Osteocyte (in vitro differentiated cells): Measurements from ENCODE around the gene CALCOCO2. TPM values are rescaled to one million over a fixed set of nuclear protein-coding genes. Genes with fewer than 3 reads are reported as not detected.
"Not testable (repeated sequence)": the region's sequence is repeated elsewhere in the genome, so short reads cannot be mapped to it uniquely, and the experiment has no call there.

Experiments used
- DNase-seq: peaks from one replicate; pipeline ENCODE4 v3.0.0; 2021; ENCODE audit warnings: mixed read lengths; ENCODE audit not compliant: unreplicated experiment; ENCODE audit errors: extremely low spot score
- H3K27ac Mint-ChIP-seq: one replicate; pipeline ENCODE4 v1.8.0; 2021; ENCODE audit warnings: mild to moderate bottlenecking, mixed read lengths; ENCODE audit not compliant: unreplicated experiment
- H3K27me3 Mint-ChIP-seq: one replicate; pipeline ENCODE4 v1.8.0; 2021; ENCODE audit warnings: mixed read lengths; ENCODE audit not compliant: unreplicated experiment
- H3K36me3 Mint-ChIP-seq: one replicate; pipeline ENCODE4 v1.8.0; 2021; ENCODE audit warnings: mixed read lengths; ENCODE audit not compliant: unreplicated experiment
- H3K4me1 Mint-ChIP-seq: one replicate; pipeline ENCODE4 v1.8.0; 2021; ENCODE audit warnings: mixed read lengths; ENCODE audit not compliant: unreplicated experiment
- H3K4me3 Mint-ChIP-seq: one replicate; pipeline ENCODE4 v1.8.0; 2021; ENCODE audit warnings: mild to moderate bottlenecking, moderate library complexity, mixed read lengths; ENCODE audit not compliant: unreplicated experiment
- H3K9me3 Mint-ChIP-seq: one replicate; pipeline ENCODE4 v1.8.0; 2021; ENCODE audit warnings: mixed read lengths; ENCODE audit not compliant: unreplicated experiment
- total RNA-seq: library from RNA; stranded (reverse); gene quantifications from 2 replicates; pipeline ENCODE4 v1.2.1, GENCODE V29; 2021
- TF ChIP-seq, protein P1 (sequence below): fragments of 200-600 bp; sonication (generic); IDR thresholded peaks from 2 replicates; pipeline ENCODE4 v1.5.0; 2021; ENCODE audit warnings: antibody characterized with exemption, mild to moderate bottlenecking, moderate library complexity

Gene CALCOCO2
- total RNA-seq, 1 donor from 2014 or later, result 94.4 TPM

DNA sequence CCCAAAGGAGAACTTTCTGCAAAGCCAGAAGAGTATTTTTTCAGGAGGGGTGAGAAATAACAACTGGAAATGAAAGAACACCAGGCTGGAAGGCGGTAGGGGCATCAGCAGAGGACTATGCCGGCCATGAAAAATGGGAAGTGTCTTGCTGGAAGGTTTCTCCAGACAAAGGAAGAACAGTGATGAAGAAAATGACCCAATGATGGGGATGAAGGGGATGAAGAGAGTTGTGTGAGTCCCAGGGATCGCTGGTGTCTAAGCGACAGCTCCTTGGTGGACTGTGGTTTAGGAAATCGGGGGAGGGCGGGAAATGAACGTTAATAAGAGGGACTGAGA lies 14.4 kb upstream of the CALCOCO2 start:
- TF ChIP-seq, protein P1, sequence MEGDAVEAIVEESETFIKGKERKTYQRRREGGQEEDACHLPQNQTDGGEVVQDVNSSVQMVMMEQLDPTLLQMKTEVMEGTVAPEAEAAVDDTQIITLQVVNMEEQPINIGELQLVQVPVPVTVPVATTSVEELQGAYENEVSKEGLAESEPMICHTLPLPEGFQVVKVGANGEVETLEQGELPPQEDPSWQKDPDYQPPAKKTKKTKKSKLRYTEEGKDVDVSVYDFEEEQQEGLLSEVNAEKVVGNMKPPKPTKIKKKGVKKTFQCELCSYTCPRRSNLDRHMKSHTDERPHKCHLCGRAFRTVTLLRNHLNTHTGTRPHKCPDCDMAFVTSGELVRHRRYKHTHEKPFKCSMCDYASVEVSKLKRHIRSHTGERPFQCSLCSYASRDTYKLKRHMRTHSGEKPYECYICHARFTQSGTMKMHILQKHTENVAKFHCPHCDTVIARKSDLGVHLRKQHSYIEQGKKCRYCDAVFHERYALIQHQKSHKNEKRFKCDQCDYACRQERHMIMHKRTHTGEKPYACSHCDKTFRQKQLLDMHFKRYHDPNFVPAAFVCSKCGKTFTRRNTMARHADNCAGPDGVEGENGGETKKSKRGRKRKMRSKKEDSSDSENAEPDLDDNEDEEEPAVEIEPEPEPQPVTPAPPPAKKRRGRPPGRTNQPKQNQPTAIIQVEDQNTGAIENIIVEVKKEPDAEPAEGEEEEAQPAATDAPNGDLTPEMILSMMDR, result no peak
- H3K36me3 Mint-ChIP-seq, result no peaks in the 10 kb centered on the region
- peaks cover 58% of the 10 kb centered on the region for H3K27me3 Mint-ChIP-seq
- H3K9me3 Mint-ChIP-seq, result no peaks in the 10 kb centered on the region
- peaks cover 7% of the 10 kb centered on the region for H3K4me1 Mint-ChIP-seq
- peak overlapping the region; percentile 76 for H3K4me3 Mint-ChIP-seq
- H3K27ac Mint-ChIP-seq, result no peak overlapping the region
- no peak for DNase-seq

DNA sequence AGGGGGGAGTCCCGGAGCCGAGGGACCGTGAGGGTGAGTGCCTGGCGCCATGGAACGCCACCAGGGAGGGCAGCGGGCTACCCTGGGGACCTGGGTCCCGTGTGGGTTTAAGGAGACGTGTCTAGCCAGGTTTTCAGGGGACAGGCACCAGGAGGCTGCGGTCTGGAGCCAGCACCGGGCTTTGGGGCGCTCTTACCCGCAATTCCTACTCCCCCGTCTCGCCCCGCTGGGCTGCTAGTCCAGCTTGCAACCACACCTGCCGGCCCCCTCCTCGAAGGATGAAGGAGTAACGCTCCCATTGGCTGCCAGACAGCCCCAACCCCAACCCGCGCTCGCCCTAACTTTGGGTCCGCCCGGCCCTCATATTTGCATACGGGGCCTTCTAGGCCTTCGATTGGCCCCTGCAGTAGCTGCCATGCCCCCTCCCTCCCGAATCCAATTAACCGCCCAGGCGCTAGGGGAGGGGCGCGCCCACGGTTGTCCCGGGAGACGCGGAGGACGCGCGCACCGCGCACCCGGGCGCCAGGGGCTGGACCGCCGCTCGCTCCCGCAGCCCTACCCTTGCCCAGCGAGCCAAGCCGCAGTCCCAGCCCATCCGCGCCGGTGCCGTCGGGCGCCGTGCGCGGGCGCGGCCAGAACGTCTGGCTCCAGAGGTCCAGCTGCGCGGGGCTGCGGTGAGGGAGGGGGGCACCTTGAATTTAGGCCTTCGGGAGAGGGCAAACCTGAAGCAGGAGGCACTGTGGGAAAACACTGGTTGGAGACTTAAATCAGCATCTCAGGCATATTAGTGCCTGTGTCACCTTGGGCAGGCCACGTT lies 13.9 kb upstream of the CALCOCO2 start, which contains the start of gene TTLL6:
TSS of gene TTLL6 (minus strand) at position 456 of the 817 bp plus-strand sequence. CDS start at position 299, 157 bp downstream.
- H3K27me3 Mint-ChIP-seq, result peaks cover 58% of the 10 kb centered on the region
- no peaks in the 10 kb centered on the region for H3K9me3 Mint-ChIP-seq
- peak; percentile 86 for DNase-seq
- H3K4me1 Mint-ChIP-seq, result peaks cover 7% of the 10 kb centered on the region
- H3K4me3 Mint-ChIP-seq, result peak within 1 kb of the TSS; percentile 76
- H3K36me3 Mint-ChIP-seq, result no peaks in the 10 kb centered on the region
- H3K27ac Mint-ChIP-seq, result no peak within 1 kb of the TSS
- TF ChIP-seq, protein P1, result no peak

DNA sequence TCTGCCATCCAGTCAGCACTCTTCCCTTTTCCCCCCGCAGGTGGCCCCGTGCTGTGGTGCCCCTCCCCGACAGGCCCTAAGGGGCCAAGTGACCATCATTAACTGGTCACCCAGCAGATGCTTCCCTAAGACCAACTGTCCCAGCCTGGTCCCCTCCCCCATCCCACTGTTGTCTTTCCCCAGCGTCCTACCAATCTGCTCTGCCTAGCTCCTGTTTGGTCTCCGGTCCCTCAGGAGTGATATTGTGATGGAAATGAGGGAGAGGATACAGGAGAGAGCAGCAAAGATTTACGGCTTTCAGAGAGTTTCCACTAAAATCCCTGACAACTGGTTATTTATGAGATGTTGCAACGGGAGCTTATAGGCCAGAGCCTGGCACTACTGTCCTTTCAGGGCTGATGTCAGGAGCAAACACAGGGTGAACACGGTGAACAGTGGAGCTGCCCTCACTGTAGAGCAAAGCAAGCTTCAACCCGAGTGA lies 12.4 kb upstream of the CALCOCO2 start:
- H3K4me3 Mint-ChIP-seq, result no peak overlapping the region
- peaks cover 50% of the 10 kb centered on the region for H3K27me3 Mint-ChIP-seq
- no peak overlapping the region for H3K27ac Mint-ChIP-seq
- H3K4me1 Mint-ChIP-seq, result peaks cover 7% of the 10 kb centered on the region
- H3K9me3 Mint-ChIP-seq, result no peaks in the 10 kb centered on the region
- H3K36me3 Mint-ChIP-seq, result no peaks in the 10 kb centered on the region
- TF ChIP-seq, protein P1, result no peak
- DNase-seq, result no peak

DNA sequence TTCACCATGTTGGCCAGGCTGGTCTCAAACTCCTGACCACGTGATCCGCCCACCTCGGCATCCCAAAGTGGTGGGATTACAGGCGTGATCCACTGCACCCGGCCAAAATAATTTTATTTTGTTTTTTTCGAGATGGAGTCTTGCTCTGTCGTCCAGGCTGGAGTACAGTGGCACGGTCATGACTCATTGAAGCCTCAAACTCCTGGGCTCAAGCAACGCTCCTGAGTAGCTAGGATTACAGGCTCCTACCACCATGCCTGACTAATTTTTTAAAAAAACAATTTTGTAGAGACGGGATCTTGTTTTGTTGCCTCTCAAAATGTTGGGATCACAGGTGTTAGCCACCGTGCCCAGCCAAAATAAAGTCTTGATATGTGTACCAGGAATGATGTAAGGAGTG lies 11.4 kb upstream of the CALCOCO2 start:
- no peak for DNase-seq
- Mint-ChIP-seq H3K9me3 (no peaks in the 10 kb centered on the region), H3K27ac (no peak overlapping the region), H3K27me3 (peaks cover 46% of the 10 kb centered on the region), H3K4me3 (no peak overlapping the region), H3K36me3 (no peaks in the 10 kb centered on the region), H3K4me1 (peaks cover 7% of the 10 kb centered on the region)
- TF ChIP-seq, protein P1, result no peak

DNA sequence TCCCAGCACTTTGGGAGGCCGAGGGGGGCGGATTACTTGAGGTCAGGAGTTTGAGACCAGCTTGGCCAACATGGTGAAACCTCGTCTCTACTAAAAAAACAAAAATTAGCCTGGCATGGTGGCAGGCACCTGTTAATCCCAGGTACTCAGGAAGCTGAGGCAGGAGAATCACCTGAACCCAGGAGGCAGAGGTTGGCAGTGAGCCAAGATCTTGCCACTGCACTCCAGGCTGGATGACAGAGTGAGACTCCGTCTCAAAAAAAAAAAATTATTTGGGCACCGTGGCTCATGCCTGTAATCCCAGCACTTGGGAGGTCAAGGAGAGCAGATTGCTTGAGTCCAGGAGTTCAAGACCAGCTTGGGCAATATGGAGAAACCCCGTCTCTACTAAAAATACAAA lies 9.9 kb upstream of the CALCOCO2 start:
- H3K9me3 Mint-ChIP-seq, DNase-seq, H3K36me3 Mint-ChIP-seq, H3K27ac Mint-ChIP-seq, H3K4me1 Mint-ChIP-seq, H3K4me3 Mint-ChIP-seq: not testable (repeated sequence)
- peaks cover 32% of the 10 kb centered on the region for H3K27me3 Mint-ChIP-seq
